Dermis blood vessel endothelial cell (primary cell): ENCODE data around the gene TSEN54. TPM values are rescaled to one million over a fixed set of nuclear protein-coding genes. Genes with fewer than 3 reads are reported as not detected.

ENCODE experiments used
- DNase-seq: peaks from one replicate; pipeline ENCODE4 v3.0.0; 2010
- total RNA-seq: library from RNA; depleted of rRNA; stranded (reverse); fragments of >200 nt; gene quantifications from 2 replicates; pipeline ENCODE4 v1.2.3, GENCODE V29; 2014

Gene TSEN54
- total RNA-seq, 1 donor from 2014 or later, result 14.5 TPM

DNA sequence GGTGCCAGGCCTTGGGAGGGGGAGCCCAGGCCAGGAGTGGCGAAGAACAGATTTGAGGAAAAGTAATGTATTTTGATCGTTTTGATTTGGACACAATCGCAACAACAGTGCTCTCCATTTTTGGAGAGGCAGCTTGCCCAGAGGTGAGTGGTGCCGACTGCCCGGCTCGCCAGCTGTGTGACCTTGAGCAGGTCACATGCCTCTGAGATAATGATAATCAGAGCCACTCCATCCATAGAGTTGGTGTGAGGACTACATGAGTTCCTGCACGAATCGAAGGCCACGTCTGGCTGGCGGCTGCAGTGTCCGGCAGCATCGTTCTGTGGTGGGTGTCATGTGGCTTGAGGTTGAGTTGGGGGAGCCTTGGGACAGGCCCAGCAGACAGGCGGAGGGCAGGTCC lies 29.9 kb downstream of the TSEN54 start:
- no peak for DNase-seq

DNA sequence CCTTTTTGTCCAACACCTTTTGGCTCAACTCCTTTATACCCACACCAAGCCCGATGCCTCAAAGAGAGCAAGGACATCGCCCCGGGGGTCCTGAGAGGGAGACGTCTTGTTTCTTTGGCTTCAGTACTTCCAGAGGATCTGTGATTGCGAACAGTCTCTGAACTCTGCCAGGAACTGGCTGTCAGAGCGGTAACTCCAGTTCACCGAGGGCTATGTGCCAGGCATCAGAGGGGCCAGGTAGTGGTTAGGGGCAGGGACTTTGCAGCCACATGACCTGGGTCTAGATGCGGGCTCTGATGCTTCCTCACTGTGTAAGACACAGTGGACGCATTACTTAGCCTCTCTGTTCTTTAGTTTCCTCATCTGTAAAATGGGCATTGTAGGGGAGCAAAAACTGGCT lies 30.8 kb downstream of the TSEN54 start:
- DNase-seq, result no peak

DNA sequence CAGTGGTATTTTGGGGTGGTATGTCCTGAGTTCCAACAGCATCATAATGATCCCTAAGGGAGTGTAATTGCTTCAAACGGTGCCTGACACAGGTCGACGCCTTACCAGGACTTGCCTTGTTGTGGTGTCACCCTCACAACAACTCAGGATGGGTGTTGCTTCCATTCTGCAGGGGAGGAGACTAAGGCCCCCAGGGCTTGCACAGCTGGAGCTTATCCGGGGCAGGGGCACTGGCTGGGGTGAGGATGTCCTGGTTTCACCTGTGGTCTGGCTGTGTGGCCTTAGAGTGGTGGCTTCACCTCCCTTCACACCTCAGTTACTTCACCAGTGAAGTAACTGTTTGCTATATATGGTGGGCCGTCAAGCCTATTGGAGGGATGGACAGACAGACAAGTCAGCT lies 32.5 kb downstream of the TSEN54 start:
- no peak for DNase-seq

DNA sequence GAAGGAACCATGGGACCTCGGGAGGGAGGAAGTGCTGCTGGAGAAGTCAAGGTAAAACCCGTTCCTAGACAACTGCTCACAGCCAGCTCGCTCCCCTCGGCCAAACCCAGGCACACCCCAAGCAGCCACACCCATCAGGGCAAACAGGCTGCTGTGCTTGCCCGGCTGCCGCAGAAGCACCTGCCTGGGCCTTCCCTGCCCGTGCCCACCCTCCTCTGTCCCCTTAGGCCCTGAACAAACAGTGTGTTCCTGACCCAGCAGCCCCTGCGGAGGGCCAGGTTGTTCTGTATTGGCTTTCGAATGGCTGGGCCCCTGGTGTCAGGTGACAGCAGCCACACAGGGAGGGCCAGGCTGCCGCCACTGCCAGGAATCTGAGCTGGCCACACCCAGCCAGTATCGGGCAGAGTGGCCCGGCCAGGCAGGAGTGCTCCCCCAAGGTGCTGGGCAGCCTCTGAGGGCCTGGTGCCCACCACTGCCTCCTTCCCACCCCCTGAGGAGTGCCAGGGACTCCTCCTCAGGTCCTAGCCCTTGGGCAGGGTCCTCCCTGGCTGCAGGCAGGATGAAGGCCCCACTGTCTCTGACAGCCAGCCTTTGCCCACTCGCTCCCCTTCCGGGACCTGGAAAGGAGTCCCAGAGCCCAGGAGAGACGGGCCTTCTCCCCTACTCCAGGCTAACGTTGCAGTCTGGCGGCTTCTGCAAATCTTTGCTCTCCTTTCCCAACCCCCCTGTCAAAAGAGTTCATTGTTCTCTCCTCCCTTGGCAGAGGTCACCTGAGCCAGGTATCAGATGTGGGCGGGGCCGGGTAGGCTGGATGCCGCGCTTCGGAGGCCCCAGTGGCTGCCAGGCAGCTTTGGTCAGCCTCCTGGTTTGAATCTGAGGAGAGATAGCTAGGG lies 33.2 kb downstream of the TSEN54 start:
- DNase-seq, result no peak

DNA sequence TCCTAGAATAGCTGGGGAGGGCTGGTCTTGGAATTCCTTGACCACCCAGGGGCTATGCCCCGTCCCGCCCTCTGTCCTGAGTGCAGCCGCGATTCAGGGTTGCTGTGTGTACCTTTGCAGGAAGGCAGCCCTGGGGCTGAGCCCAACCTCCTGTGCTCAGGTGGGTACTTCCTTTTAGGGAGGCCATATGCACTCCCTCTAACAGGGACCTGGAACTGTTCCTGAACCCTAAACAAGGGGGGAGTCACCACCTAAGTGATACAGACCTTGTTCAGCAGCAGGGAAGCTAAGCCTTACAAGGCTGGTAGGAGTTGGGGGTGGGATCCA lies 33.8 kb downstream of the TSEN54 start:
- no peak for DNase-seq

DNA sequence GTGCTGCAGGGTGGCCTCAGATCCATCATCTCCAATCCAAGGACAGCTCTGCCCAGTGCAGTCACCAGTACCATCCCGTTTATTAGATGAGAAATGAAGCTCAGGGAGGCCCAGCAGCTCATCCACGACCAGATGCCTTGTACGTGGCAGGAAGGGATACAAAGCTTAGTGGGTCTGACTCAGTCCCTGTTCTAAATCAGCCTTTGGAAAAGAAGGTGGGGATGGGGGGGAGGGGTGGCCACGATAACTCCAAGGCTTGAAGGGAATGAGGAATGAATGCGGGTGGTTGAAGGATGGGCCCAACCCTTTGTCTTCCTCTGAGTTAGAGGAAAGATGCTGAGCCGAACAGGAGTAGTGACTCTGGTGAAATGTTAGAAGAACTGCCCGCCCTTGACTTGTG lies 34.9 kb downstream of the TSEN54 start:
- DNase-seq, result no peak

DNA sequence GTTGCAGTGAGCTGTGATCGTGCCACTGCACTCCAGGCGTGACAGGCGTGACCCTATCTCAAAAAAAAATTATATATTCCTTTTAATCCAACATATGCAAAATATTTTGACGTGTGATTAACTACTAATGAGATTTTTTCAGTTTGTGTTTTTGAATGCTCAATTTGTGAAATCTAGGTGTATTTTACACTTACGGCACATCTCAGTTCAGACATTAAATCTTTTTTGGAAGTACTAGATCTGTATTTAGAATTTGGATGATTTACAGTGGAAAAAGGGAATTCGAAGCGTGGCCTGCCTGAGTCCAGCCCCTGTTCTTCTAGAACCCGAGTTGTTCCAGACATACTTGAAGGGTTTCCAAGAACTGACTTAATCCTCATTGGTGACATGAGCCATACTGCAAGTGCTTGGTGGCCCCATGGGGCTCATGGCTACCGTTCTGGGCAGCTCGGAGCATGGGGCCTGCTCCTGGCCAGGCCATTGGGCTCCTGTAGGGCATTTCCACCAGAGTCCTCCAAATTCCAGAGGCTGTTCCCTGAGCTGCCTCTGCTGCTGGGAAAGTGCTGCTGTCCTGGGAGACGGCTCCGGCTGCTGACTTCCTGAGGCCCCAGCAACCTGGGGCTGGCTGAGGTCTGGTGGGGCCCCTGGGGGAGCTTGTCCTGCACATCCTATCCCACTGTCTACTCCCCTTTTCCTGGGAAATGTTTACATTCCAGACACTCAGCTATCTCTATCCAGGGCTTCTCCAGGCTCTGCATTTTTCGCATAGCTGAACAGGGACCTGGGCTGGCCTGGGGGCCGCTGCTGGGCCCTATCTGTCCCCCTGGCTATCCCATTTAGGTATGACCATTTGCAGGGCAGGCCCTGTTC lies 36.3 kb downstream of the TSEN54 start:
- DNase-seq, result no peak

DNA sequence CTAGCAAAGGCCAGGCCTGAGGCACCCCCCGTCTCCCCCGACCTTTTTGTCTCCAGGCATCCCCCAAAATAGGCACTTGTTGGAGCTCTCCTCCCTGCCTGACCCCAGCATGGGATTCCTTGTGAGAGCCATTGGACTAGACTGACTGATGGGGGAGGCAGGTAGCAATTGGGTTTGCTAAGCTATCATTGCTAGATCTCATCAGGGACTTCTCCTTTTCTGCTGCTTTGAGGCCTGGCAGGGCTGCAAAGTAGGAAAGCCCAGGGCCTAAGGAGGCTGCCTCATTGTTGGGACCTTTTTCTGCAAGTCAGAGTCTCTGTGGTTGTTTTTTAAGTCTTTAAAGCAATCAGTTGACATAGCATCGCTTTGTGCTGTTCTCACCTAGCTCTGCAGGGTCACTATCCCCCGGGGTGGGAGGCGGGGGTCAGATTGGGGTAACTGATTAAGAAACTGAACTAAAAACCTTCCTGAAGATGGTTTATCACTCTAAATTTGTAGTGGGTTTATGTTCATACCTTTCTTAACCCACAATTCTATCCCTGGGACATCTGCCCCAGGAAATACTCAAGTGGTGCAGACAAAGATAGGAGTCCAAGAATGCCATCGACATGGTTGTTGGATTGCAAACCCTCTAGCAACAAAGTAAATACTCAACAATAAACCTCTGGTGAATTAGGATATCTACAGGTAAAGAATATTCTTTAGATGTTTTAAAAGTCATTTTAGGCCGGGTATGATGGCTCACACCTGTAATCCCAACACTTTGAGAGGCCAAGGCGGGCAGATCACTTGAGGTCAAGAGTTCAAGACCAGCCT lies 37.2 kb downstream of the TSEN54 start:
- DNase-seq, result no peak

DNA sequence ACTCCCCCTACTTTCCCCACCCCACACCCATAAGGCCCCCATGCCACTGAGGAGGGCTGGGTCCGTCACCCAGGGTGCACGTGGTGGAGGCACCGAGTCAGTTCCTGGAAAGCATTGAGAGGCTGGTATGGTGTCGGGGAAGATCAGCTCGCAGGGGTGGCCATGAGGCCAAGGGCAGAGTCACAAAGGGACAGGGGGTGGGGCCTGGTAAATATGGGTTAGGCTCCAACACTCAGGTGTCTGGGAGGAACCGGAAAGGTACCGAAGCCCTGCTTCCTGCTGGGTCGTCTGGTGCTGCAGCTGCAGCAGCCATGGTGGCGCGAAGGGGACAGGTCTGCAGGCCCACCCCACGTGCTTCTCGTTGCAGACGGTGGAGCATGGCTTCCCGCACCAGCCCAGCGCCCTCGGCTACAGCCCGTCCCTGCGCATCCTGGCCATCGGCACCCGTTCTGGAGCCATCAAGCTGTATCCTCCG lies 39.4 kb downstream of the TSEN54 start:
- no peak for DNase-seq

DNA sequence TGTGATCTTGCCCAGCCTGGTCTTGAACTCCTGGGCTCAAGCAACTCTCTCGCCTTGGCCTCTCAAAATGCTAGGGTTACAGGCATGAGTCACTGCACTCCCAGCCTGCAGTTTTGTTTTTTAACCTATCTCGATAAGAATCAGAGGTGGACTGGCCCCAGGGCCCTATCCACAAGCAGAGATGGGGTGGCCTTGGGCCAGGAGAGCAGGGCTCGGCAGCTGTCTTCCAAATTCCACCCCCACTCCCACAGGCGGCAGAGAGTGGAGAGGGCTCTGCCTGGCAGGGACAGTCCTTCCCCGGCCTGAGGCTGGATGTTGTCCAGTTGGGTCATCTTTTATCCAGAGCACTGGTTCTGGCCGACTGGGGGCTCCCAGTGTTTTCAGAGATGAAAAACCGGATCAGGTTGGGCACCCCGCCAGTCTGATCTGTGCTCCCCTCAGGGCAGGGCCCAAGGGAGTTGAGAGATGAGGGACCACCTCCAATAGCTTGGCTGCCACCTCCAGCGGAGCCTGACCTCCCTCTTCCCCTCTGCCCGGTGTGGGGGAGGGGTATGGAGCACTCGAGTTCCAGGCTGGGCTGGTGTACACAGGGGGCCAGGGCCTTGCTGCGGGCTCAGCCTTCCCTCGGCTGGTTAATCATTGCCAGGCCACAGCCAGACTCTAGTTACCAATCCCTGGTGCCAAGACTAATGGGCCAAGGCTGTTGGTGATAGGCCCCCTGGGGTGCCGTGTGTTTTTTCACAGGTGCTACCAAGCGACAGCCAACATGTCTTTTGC lies 40.9 kb downstream of the TSEN54 start:
- no peak for DNase-seq

DNA sequence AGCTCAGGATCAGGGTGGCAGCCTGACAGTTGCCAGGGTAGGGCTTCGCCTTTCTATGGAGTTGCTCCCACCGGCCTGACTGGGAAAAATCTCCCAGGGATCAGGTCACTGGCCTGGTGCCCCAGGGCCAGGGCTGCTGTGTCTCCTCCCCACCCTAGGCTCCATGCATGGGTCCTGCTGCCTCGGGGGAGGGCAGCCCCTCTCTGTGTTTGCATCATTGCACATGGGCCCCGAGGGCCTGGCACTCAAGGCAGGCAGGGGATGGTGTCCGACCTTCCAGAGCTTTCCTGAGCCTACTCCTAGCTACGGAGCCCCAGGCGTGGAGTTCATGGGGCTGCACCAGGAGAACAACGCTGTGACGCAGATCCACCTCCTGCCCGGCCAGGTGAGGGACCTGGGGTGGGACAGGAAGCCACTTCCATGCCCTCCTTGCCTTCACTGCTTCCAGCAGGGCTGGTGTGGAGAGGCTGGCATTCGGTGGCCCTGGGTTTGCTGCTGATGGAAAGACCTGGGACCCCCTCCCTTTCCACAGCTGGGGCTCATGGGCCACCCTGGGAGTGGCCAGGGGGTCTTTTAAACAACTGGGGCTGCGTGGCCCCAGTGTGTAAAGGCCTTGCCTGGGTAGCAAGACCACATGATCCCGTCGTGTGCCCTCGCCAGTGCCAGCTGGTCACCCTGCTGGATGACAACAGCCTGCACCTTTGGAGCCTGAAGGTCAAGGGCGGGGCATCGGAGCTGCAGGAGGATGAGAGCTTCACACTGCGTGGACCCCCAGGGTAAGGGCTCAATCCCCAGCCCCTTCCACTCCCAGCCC lies 41.7 kb downstream of the TSEN54 start:
- no peak for DNase-seq

DNA sequence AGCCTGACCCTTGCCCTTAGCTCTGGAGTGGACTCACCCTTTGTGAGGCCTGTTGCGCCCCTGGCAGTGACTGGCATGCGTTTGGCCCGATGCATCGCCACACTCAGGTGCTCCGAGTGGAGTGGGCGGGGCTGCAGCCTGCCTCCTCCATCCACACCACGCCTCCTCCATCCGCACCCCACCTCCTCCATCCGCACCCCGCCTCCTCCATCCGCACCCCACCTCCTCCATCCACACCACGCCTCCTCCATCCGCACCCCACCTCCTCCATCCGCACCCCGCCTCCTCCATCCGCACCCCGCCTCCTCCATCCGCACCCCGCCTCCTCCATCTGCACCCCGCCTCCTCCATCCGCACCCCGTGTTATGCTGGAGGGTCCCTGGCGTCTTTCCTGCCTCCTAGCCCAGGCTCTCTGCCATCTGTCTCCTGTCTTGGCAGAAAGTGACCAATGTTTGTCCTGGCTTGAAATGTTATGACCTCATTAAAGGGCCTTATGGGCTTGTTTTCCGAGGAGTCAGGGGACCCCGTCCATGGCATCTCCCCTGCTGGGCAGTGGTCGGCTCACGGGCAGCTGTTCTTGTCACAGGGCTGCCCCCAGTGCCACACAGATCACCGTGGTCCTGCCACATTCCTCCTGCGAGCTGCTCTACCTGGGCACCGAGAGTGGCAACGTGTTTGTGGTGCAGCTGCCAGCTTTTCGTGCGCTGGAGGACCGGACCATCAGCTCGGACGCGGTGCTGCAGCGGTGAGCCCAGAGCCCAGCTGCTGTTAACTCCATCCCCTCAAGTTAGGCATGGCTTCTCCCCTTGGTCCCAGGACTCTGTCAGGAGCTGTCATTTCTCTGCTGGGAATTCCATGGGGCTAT lies 42.6 kb downstream of the TSEN54 start:
- no peak for DNase-seq

DNA sequence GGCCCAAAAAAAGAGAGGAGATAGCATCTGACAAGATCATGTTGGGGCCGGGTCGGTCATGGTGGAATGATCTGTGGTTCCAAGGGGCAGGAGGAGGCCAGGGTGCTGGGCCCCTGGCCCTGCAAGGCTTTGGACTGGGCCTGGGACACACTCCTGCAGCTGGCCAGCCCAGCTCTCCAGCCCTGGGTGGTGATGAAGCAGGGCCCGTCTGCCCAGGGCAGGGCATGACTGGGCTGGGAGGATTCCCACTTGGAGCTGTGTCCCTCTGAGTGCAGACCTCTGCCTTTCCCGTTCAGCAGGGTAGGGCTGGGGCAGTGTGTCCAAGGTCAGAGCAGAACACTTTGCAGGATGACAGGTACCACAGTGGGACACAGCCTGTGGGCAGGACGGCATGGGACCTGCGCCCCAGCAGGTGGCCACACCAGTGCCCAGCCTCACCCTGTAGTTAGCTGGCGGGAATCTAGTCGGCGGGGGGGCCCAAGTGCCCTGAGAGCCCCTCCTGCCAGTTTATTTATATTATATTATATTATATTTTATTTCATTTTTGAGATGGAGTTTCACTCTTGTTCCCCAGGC lies 43.7 kb downstream of the TSEN54 start:
- no peak for DNase-seq

DNA sequence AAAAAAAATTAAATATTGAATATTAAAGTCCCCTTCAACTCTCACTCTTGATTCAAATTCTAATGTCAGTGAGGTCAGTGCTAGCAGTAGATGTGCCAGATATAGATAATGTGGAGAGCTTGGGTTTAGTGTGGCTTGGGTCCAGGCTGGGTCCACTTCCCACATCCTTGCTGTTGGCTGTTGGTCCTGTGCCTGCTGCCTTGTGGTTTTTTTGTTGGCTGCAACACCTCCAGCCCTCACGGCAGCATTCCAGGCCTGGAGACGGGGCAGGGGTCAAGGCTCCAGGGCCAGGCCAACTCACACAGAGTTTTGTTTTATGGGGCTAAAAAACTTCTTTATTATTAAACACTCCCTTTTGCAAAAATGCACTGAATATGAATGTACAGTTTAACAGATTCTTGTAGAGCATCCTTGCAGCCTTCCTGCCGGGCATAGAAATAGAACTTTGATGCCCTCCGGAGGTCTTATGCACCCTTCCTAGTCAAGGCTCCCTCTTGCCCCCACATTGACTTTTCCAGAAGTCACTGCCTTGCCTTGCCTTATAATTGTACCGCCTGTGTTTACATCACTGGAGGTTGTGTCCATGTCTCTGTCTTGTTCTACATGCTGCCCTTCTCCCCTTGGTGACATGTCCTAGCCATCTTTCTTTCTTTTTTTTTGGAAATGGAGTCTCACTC lies 45.7 kb downstream of the TSEN54 start:
- no peak for DNase-seq

DNA sequence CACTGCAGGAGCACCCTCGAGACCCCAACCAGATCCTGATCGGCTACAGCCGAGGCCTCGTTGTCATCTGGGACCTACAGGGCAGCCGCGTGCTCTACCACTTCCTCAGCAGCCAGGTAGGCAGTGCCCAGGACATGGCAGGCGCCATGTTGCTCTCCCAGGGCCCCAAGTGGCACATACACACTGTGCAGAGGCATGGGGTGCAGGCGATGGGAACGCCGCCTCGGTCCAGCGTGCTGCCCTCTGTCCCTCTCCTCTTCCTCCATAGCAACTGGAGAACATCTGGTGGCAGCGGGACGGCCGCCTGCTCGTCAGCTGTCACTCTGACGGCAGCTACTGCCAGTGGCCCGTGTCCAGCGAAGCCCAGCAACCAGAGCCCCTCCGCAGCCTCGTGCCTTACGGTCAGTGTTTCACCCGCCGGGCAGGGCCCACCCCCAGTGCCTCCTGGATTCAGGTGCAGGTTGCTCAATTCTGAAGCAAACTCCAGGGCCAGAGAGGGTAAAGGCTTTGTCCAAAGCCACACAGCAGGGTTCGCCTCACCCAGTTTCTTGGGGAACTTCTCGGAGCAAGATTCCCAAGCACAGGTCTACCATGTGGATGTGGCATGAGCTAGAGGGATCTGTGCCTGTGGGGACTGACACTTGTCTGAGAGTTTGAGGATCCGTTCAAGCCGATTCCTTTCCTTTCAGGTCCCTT lies 46.9 kb downstream of the TSEN54 start:
- DNase-seq, result no peak

DNA sequence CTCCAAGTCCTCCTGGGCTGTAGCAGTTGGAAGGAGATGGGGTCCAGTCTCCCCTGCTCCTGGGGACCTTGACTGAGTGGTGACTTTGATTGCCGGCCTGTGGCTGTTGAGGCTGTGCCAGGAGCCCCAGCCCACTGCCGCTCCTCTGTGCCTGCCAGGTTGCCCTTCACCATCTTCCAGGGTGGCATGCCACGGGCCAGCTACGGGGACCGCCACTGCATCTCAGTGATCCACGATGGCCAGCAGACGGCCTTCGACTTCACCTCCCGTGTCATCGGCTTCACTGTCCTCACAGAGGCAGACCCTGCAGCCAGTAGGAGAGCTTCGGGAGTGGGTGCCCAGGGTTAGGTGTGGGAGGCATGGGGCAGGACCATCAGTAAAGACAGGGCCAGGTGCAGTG lies 47.9 kb downstream of the TSEN54 start:
- DNase-seq, result no peak

DNA sequence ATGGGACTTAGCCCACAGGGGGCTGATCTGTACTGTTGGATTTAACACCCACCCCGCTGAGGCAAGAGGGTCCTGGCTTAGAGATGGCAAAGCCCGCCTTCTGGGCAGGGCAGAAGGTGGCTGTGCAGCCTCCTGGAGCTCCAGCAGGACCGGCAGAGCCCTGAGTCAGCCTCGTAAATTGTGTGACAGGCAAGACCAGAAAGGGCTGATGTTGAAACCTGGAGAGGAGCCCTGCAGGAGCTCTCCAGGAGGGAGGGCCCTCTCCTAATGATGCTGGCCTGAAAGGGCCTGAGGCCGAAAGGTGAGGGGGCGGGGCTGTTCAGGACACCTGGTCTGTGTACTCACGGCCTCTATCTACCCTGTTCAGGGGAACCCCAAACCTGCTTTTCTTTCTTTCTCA lies 48.7 kb downstream of the TSEN54 start:
- no peak for DNase-seq

DNA sequence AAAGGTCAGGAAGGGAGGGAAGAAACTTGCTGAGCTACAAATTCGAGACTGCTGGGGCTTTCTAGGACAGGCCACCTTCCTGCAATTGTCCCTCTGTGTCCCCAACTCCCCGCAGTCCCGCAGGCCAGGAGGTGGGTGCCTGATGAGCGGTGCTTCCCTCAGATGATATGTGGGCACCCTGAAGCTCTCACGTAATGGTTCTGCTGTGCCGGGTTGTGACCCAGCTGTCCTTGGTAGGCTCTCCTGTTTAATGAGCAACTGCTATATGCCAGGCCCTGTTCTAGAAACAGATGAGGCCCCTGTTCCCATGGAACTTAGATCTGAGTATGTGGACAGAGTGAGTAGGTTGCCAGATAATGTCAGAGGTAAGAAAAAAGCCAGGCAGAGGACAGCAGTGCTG lies 49.3 kb downstream of the TSEN54 start:
- DNase-seq, result no peak

DNA sequence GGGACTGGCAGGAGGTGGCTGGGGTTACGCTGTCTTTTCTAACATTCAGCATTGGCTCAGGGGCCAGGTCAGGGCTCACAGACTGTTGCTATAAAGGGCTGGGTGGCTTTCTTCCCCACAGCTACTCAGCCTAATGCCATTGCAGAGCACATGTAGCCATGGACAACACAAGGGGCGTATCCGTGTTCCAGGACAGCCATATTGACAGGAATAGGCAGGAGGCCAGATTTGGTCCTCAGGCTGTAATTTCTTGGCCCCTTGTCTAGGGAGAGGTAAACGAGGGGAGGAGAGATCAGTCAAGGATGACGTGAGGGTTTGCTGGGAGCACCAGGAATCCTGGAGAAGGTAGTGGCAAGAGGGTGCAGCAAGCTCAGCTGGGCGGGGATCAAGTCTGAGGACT lies 50.1 kb downstream of the TSEN54 start:
- DNase-seq, result no peak
